Posterior vena cava (tissue), 2 donors: ENCODE data around the gene ATG4B. TPM values are rescaled to one million over a fixed set of nuclear protein-coding genes. Genes with fewer than 3 reads are reported as not detected.
A peak's percentile ranks its signal among the peaks of the same experiment; 100 is the strongest.

Source experiments
- DNase-seq: peaks from one replicate; pipeline ENCODE4 v3.0.0-alpha.2; 2020; ENCODE audit warnings: low spot score
- intact Hi-C, 2 donors: fragments of 100-400 bp; cut with DNase I; formaldehyde crosslinking; loops; one replicate each; pipeline versions ENCODE4 v1.14.1 to v1.14.2; 2022 to 2023
- total RNA-seq, 2 donors: library from RNA; stranded (reverse); fragmentation: NEBNext Ultra II Directional; extraction: Animal tissue kit (Norgen Biotek cat#: 25700); gene quantifications; one replicate each; pipeline ENCODE4 v1.2.1, GENCODE V29; 2021
- donor health status: DM: yes; HTN: yes; CAD: no.
- donor health status: DM: yes; HTN: yes; CAD: no.

The ATG4B gene
- total RNA-seq, 2 donors from 2014 or later = 43.7 to 52.1 TPM

DNA sequence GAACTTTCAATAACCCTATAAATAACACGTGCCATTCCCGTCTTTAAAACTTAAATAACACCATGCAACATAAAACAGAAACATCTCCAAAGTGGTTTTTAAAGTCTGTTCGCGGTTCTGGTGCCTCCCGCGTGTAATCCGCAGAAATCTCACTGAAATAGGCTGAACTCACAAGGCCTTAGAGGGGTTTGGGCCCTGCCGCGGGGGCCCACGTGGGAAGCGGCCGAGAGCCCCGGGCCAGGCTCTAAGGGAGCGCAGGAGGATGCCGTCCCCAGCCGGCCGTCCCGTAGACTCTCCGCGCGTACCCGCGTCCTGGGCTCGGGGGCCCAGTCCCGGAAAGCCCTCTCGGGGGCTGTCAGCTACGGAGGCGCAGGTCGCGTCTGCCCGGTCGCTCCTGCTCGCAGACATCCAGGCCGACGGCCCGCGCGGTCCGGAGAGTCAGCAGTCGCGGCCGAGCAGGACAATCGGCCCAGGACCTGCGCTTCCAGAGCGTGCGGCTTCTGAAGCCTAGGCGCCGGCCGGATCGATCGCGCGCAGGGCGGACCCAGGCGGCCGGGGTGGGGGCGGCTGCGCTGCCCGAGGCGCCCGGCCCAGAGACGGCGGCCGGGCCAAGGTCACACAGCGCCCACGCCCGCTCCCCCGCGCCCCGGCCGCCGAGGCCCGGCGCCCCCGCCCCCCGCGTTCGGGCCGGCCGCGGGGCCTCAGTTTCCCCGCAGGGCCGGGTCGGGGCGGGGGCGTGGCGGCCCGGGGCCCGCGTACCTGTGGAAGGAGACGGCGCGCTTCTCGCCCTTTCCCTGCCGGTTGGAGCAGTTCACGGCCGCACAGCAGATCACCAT lies 1.1 kb upstream of the ATG4B start:
- intact Hi-C loops = no loop called here
- DNase-seq = peak; percentile 86

DNA sequence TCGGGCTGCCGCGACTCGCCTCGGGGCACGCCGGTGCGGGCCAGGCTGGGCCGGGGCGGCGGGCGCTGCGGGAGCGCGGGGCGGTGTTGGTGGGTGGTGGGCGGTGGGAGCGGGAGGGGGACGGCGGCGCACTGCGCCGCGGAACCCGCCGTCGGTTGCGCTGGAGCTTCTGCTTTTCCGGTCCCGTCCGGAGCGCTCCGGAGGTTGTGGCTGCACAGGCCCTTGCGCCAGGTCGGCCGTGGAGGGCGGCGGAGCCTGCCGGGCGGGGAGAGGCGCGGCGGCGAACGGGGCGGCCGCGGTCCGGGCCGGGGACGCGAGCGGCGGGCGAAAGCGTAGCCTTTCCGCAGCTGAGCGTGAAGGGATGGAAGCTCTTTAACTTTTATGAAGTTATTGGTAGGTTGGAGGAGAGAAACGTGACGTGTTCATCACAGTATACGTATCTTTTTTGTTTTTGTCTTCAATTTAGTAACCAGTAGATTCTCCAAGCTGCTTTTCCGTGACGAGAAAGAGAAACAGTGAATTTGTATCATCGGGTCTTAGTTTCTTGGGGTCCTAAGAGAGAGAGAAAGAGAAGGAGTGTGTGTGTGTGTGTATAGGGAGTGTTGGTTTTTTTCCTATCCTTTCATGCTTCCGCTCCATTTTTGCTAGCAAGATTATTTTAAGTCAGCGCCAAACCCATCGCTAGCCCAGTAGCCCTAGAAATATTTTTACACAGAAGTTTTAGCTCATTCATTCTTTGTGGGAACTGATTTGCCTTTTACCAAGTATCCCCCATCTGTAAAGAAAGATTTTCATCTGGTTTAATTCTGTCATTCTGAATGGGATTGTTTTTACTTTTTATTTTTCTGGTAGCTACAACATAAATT lies 535 bp downstream of the ATG4B start:
- intact Hi-C loops = no loop called here
- DNase-seq = no peak

DNA sequence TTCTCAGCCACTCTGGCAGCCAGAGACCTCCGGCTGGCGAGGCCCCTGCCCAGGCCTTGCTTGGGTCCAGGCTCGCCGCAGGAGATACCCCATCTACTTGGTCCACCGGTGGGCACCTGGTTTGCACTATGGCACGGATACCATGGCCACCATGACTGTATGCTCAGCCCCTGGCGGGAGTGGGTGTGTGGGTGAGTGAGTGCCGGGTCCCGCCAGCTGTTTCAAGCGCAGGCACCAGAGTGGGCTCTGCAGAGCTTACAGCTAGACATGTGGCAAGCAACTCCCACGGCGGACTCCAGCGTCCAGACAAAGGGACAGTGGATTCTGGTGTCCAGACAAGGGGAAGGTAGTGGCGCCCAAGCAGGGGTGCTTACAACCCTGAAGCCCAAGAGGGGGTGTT lies 1.4 kb downstream of the ATG4B start:
- intact Hi-C loops = loop anchor here in 1 of 2 donors (1.0 kb wide), 1 partner anchor 64 kb away; no protein-coding TSS in a partner anchor
- peak; percentile 57 for DNase-seq

DNA sequence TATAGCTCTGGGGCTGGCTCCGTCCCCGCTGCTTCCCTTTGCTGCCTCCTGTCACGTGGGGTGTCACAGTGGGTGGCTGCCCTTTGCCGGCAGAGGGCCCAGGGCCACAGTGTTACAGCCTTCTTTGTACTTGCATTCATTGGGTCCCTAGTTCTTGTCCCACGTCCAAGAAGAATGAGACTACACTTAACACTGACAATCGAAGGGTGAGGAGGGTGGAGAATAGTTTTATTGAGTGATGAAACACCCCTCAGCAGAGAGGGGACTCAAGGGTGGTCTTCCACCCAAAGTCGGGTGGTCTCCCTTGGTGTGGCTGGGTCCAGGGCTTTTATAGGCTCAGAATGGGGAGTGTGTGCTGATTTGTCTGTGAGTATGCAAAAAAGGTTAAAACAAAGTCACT lies 1.9 kb downstream of the ATG4B start:
- intact Hi-C loops = loop anchor here in 1 of 2 donors (1.0 kb wide), 1 partner anchor 64 kb away; no protein-coding TSS in a partner anchor
- no peak for DNase-seq

DNA sequence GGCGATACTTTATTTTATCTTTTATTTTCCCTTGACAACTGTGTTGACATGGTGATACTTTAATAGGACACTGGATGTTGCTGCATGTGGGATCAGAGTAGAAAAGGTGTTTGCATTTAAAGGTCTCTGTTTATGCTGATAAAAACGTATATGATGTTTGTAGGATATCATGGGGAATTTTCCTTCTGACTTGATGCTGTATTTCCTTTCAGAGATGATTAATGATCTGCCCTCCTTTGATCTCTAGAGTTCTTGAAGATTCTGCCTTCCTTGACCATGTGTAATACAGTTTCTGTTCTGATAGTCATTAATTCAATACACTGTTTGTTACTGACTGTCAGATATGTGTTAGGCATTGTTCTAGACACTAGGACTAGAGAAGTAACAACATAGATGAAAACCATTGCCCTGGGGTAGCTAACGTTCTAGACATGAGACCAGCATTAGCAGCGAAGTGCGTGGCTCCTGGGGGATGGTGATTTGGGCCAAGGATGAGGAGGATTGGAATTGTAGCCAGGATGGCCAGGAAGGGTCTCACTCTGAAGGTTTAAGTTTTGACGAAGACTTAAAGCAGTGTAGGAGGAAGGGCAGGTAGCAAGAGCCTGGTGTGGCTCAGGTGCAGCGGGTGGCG lies 2.8 kb downstream of the ATG4B start:
- no peak for DNase-seq
- intact Hi-C loops = no loop called here

DNA sequence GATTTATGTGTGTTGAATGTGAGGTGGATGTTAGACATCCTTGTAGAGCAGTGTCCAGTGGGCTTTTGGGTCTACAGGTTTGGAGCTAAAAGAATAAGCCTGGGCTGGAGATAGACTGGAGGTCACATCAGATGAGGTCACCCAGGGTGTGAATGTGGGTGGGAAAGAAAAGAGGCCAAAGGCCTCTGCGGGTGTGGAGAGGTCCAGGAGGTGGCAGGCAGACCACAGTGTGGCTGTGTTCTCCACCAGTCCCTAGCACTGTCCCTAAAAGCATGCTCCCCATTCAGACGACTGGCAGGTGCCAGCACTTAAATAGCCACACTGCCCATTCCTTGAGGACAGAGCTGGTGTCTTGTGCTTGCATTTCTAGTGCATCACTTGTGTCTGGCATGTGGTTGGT lies 4.1 kb downstream of the ATG4B start:
- no peak for DNase-seq
- intact Hi-C loops = no loop called here

DNA sequence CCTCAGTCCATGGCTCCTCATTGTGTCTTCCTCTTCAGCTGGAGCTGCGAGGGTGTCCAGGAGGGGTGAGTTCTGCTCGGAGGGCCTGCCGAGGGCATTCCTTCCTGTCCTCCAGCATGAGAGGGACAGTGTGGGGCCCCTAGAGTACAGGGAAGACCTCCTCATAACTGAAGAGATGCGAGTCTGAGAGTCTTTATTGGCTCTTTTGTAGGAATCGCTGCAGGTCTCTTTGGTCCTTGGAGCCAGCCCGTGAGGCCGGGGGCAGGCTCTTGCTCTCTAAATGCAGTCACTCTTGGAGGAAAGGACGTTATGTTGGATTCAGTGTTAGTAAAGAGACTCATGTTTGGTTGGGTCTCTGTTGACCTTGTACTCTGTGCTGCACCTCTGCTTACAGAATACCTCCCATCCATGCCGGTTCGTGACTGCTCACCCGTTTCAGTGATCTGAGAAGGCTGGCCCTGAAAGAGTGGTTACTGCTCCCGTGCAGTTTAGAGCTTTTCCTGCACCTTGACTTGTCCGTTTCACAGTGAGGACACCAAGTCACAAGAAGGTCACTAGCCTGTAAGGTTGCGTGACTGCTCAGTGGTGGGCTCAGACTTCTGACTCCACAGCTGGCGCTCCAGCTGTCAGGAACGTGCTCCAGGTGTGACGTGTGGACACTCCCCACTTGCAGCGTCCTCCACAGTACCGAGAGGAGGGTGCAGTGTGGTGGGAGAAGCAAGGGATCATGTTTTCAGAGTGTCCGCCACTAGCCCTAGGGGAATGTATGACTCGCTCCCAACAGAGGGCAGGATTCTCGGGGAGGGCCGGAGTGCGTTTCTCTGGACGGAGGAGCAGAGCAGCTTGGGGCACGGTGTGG lies 7.8 kb downstream of the ATG4B start:
- intact Hi-C loops = no loop called here

DNA sequence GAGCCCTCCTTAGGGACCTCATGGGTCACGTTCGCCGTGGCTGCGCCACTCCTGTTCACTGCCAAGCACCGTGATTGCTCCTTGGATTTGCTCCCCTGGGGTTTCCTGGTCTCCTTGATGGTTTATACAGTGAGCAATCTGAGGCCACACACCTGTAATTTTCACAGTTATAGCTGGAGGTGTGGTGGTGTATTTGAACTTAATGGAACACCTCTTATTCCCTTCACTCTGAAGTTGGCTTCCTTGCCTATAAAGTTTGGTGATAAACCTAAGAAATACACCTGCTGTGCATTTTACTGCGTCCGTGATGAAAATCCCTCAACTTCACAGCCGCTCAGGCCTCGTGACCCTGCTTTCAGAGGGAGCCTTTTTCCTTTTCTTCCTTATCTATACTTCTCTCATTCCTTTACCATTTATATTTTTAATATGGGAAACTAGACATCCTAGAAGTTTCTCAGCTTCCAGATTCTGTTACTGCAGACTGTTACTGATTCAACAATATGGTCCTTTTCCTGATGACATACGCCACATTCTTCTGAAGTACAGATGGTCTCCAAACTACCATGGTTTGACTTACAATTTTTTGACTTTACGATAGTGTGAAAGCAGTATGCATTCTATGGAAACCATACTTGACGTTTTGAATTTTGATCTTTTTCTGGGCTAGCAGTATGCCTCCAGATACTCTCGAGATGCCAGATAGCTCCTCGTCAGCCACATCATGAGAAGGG lies 8.6 kb downstream of the ATG4B start:
- intact Hi-C loops = no loop called here
- no peak for DNase-seq

More for the DNA sequence above, 7.8 kb downstream of the ATG4B start:
- no peak for DNase-seq

DNA sequence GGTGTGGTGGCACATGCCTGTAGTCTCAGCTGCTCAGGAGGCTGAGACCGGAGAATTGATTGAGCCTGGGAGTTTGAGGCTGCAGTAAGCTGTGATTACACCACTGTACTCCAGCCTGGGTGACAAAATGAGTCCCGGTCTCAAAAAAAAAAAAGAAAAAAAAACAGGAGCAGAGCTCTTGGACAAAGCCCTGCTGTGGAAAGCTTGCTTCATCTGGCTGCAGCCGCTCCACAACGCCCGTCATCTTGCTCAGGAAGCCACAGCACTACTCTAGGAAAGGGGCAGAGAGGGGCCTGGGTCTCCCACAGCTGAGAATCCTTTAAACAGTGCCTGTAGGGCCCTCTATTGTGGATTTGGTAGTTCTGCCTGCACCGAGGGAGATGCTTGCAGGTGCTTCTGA lies 11.0 kb downstream of the ATG4B start:
- no peak for DNase-seq
- intact Hi-C loops = no loop called here

DNA sequence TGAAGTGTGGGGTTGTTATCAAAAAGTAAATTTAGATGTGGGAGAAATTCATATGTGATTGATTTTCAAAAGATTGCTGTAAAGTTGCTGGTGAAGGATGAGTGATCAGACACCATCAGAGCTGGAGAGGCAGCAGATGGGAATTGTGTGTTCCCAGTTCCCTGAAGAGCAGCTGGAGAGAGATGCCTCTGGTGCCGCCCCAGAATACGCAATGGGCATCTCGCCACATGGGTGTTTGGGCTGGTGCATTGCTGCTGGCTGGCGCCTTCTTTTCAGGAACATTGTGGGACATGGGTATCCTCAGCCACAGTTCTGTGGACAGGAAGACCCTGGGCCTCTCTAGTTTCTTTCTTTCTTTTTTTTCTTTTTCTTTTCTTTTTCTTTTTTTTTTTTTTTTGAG lies 11.9 kb downstream of the ATG4B start:
- intact Hi-C loops = no loop called here
- no peak for DNase-seq

DNA sequence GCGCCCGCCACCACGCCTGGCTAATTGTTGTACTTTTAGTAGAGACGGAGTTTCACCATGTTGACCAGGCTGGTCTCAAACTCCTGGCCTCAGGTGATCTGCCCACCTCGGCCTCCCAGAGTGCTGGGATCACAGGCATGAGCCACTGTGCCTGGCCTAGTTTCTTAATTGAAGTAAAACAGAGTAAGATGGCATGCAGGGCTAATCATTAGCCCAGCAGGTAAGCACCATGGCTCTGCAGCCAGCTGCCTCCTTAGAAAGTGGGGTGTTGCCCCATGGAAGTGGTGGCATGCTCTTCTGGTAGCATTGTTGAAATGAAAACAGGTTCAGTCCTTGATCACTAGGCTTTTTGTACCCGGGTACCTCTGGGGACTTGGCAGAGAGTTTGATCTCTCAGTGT lies 12.4 kb downstream of the ATG4B start:
- intact Hi-C loops = no loop called here
- DNase-seq = no peak

DNA sequence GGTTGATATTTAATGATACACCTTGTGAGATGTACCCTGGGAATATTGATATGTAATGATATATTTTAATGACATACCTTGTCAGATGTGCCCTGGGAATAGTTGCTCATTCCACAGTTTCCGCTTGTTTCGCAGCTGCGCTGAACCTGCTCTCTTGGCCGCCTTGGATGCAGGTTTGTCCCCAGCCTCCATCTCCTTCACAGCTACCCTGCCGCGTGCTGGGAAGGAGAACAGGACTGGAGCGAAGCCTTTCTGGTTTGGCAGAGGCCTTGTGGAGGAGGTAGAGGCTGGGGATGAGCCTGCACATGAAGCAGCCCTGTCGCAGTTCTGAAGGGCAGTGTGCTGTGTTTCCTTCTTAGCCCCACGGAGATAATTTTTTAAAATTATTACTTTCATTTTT lies 14.6 kb downstream of the ATG4B start:
- intact Hi-C loops = no loop called here
- DNase-seq = no peak

DNA sequence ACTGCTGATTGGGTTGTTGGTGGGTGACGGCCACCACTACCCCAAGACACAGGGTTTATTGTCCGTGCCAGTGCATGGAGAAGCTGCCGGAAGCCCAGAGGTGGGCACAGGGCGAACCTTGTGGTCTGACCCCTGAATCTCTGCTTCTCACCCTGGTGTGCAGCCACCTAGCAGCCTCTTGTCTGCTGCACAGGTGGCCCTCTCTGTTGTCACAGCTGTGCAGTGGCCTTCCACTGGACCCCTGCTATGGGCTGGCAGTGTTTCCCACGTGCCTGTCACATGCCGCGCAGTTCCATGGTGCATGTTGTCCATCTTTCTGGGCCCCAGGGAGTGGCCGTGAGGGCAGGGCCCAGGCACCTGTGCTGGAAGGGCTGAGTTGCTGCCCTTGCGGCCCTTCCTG lies 15.2 kb downstream of the ATG4B start:
- DNase-seq = no peak
- intact Hi-C loops = no loop called here

DNA sequence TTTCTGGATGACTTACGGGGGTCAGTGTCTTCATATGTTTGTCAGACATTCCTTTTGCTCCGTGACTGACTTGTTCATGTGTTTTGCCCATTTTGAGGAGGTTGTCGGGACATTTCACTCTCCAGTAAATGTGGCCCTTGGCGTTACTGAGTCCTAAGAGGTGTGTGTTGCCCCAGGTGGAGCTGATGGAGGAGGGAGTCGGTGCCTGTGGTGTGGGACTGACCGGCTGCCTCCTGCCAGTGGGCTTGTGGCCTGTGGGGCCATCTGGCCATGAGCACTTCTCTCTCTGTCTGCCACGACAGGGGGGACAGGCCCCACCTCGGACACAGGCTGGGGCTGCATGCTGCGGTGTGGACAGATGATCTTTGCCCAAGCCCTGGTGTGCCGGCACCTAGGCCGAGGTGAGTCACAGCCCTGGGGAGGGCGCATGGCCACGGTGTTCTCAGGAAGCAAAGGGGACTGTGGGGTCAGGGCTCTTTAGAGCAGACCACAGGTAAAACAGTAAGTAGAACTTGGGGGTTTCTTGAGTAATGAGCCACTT lies 15.8 kb downstream of the ATG4B start:
- intact Hi-C loops = no loop called here
- no peak for DNase-seq

DNA sequence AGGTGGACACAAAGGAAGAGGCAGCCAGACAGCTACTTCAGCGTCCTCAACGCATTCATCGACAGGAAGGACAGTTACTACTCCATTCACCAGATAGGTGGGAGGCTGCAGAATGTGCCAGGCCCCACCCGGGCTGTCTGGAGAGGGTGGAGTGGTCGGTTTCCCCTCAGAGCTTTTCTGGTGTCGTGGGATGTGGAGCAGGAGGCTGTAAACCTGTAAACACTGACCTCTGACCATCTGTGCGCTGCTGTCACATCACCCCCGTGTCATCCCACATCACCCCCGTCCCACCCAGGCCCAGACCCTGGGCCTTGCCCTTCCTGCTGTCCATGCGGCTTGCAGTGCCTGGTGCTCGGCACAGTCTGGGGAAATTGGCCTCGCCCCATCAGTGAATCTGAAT lies 17.1 kb downstream of the ATG4B start:
- no peak for DNase-seq
- intact Hi-C loops = no loop called here

DNA sequence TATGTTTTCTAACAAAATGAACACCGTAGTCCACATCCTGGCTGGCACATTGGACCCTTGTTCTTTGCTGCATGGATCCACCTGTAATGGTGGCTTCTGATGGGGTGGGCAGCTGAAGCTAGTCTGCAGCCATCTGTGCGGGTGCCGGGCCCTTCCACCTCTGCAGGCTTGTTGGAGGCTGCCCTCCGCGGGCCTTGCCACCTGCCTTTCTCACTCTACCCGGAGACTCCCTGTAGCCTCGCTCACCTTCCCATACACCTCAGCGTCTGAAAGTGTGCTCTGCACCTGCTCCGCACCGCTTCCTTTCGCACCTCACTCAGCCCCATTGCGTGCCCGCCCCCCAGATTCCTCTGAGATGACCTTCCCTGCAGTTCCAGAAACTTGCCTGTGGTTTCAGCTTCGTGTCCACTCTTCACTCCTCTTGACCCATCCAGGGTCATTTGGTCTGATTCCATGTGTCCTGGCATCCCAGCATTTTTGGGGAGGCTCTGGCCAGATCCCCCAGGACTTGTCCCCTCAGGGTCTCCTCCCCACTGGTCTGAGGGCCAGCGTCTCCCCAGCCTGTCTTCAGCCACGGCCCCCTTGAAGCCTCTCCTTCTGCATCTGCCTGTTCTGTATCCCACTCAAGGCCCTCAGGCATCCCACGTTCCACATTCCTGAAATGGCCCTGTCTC lies 18.2 kb downstream of the ATG4B start:
- no peak for DNase-seq
- intact Hi-C loops = no loop called here

DNA sequence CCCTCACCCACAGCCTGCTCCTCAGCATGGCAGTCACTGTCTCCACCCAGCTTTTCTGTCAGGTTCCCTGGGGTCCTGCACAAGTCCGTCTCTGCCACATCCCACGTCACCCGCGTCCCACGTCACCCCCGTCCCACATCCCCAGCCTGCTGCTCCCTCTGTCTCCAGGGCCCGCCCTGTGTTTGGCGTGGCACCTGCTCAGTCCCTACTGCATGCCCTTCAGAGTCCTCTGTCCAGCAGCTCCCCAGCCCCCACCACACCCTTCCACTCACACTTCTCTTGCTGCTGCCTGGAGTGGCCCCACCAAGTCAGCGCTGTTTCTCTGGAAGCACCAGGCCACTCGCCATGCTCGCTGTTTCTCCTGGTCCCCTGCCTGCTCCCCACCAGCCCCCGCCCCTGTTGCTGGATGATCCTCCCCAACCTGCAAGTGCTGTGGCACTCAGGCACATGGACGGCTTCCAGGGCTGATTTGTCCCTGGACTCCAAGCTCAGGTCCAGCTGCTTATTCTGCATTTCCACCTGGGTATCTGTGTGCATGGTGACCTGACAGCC lies 18.8 kb downstream of the ATG4B start:
- intact Hi-C loops = no loop called here
- DNase-seq = no peak
